ENCODE results near the gene CFAP157.

Gene CFAP157

GRCh38 chr9:127742435-127743088 is 35.8 kb downstream of the CFAP157 start:
- DNase-seq (ENCODE audit: low read depth): no peak
- TF ChIP-seq CTCF (IDR thresholded peaks at IDR 0.05; ENCODE audit: low read depth, low read length, missing control alignments): no peak
- H3K4me3 ChIP-seq (ENCODE audit: low read depth, low read length): no peak overlapping the region

GRCh38 chr9:127744398-127745110 is 37.8 kb downstream of the CFAP157 start:
- TF ChIP-seq CTCF (IDR thresholded peaks at IDR 0.05; ENCODE audit: low read depth, low read length, missing control alignments): no peak
- H3K4me3 ChIP-seq (ENCODE audit: low read depth, low read length): no peak overlapping the region
- no peak for DNase-seq (ENCODE audit: low read depth)

GRCh38 chr9:127746959-127747569 is 40.3 kb downstream of the CFAP157 start:
- DNase-seq (ENCODE audit: low read depth): no peak
- no peak for TF ChIP-seq CTCF (IDR thresholded peaks at IDR 0.05; ENCODE audit: low read depth, low read length, missing control alignments)
- no peak overlapping the region for H3K4me3 ChIP-seq (ENCODE audit: low read depth, low read length)

- DNase-seq (ENCODE audit: low read depth): no peak
- no peak for TF ChIP-seq CTCF (IDR thresholded peaks at IDR 0.05; ENCODE audit: low read depth, low read length, missing control alignments)
- H3K4me3 ChIP-seq (ENCODE audit: low read depth, low read length): no peak overlapping the region
Observed at GRCh38 chr9:127749090-127749787, 42.5 kb downstream of the CFAP157 start.

GRCh38 chr9:127751269-127752054 is 44.7 kb downstream of the CFAP157 start:
- H3K4me3 ChIP-seq (ENCODE audit: low read depth, low read length): no peak overlapping the region
- DNase-seq (ENCODE audit: low read depth): no peak
- no peak for TF ChIP-seq CTCF (IDR thresholded peaks at IDR 0.05; ENCODE audit: low read depth, low read length, missing control alignments)

GRCh38 chr9:127753148-127753547 is 46.4 kb downstream of the CFAP157 start:
- DNase-seq (ENCODE audit: low read depth): no peak
- no peak overlapping the region for H3K4me3 ChIP-seq (ENCODE audit: low read depth, low read length)
- no peak for TF ChIP-seq CTCF (IDR thresholded peaks at IDR 0.05; ENCODE audit: low read depth, low read length, missing control alignments)
